GM08714 (cell line): ENCODE data around the gene SPINK9.
"Not testable (repeated sequence)": the region's sequence is repeated elsewhere in the genome, so short reads cannot be mapped to it uniquely, and the experiment has no call there.

Experiments used
- H3K4me3 ChIP-seq: fragments of 200-500 bp; sonication (Bioruptor generic); 2 replicates; pipeline ENCODE4 v1.5.1; 2014; ENCODE audit warnings: mild to moderate bottlenecking, low read length, inconsistent platforms
- ZNF274 ChIP-seq: IDR thresholded peaks from 2 replicates; pipeline ENCODE4 v1.6.1; 2012; ENCODE audit warnings: mild to moderate bottlenecking, low read depth, low read length

The SPINK9 gene

GRCh38 chr5:148335259-148335658, at the start of gene SPINK9:
Gene SPINK9, plus strand, starts transcription at chr5:148335559. Its CDS starts 55 bp downstream, at chr5:148335614.
- H3K4me3 ChIP-seq = no peak within 1 kb of the TSS
- no peak for TF ChIP-seq ZNF274

GRCh38 chr5:148290271-148291195, 44.8 kb upstream of the SPINK9 start:
- no peak for TF ChIP-seq ZNF274
- no peak overlapping the region for H3K4me3 ChIP-seq

GRCh38 chr5:148297731-148298130, 37.6 kb upstream of the SPINK9 start:
- no peak for TF ChIP-seq ZNF274
- H3K4me3 ChIP-seq = no peak overlapping the region

GRCh38 chr5:148306446-148306845, 28.9 kb upstream of the SPINK9 start:
- H3K4me3 ChIP-seq = no peak overlapping the region
- TF ChIP-seq ZNF274 = no peak

GRCh38 chr5:148309019-148309418, 26.3 kb upstream of the SPINK9 start:
- no peak for TF ChIP-seq ZNF274
- no peak overlapping the region for H3K4me3 ChIP-seq

- no peak for TF ChIP-seq ZNF274
- no peak overlapping the region for H3K4me3 ChIP-seq
Observed at GRCh38 chr5:148309746-148310145, 25.6 kb upstream of the SPINK9 start.

GRCh38 chr5:148311484-148311883, 23.9 kb upstream of the SPINK9 start:
- no peak for TF ChIP-seq ZNF274
- no peak overlapping the region for H3K4me3 ChIP-seq

- no peak for TF ChIP-seq ZNF274
- H3K4me3 ChIP-seq = no peak within 1 kb of the TSS
Observed at GRCh38 chr5:148312153-148312552, 23.2 kb upstream of the SPINK9 start, which contains the start of gene SPINK7. Gene SPINK7, plus strand, starts transcription at chr5:148312423. Its CDS starts 61 bp downstream, at chr5:148312484.

- no peak for TF ChIP-seq ZNF274
- no peak overlapping the region for H3K4me3 ChIP-seq
Observed at GRCh38 chr5:148314187-148314586, 21.2 kb upstream of the SPINK9 start.

GRCh38 chr5:148314731-148315130, 20.6 kb upstream of the SPINK9 start:
- TF ChIP-seq ZNF274 = no peak
- H3K4me3 ChIP-seq = no peak overlapping the region

- not testable (repeated sequence) for H3K4me3 ChIP-seq
Observed at GRCh38 chr5:148320011-148320963, 15.1 kb upstream of the SPINK9 start.

- TF ChIP-seq ZNF274 = no peak
- no peak overlapping the region for H3K4me3 ChIP-seq
Observed at GRCh38 chr5:148333262-148333849, 2.0 kb upstream of the SPINK9 start.

GRCh38 chr5:148336704-148337435, 1.5 kb downstream of the SPINK9 start:
- no peak for TF ChIP-seq ZNF274
- no peak overlapping the region for H3K4me3 ChIP-seq
